ENCODE data around the gene VIP.

The VIP gene

GRCh38 chr6:152776833-152777232, 26.2 kb downstream of the VIP start:
- no peak for DNase-seq (ENCODE audit: low read depth in 2 of 2, low spot score in 1 of 2)

DNA sequence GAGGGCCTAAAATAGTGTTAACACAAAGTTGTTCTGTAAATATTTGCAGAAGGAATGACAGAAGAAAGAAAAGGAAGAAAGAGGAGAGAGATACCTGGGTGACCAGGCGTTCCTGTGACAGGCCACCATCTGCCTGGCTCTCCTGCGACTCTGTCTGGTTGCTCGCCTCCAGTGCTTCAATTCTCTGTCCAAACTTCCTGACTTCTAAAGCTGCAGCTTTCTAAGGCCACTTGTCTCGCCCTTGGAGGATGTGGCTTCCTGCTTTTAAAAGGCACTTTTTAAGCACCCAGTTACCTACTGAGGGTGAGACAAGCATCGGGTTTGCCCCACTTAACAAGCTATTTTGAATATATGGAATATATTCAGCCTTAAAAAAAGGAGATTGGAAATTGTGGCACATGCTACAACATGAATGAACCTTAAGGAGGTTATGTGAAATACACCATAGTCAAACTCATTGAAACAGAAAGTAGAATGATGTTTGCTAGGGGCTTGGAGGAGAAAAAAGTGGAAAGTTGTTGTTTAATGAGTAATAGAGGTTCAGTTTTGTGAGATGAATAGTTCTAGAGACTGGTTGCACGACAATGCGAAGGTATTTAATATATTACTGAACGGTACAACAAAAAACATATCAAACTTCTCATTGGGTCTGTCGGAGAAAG, 32.8 kb downstream of the VIP start:
- DNase-seq (ENCODE audit: low read depth in 2 of 2, low spot score in 1 of 2): no peak

GRCh38 chr6:152794696-152795095, 44.1 kb downstream of the VIP start:
- no peak for DNase-seq (ENCODE audit: low read depth in 2 of 2, low spot score in 1 of 2)

DNA sequence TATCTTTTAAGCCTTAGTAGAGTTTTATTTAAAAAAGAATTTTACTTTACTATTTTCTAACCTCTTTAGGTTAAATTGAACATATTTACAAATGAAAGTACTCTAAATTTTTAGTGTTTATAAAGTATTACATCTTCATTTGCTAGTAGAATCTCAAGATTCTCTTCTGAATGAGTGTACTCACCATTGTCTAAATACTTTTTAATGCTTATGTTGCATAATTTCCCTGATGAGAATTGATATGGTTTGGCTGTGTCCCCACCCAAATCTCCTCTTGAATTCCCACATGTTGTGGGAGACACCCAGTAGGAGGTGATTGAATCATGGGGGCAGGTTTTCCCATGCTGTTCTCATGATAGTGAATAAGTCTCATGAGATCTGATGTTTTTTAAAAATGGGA, 53.6 kb downstream of the VIP start:
- no peak for DNase-seq (ENCODE audit: low read depth in 2 of 2, low spot score in 1 of 2)
